GM10266 (cell line): ENCODE results near the gene RNU2-63P.
"Not testable (repeated sequence)": the region's sequence is repeated elsewhere in the genome, so short reads cannot be mapped to it uniquely, and the experiment has no call there.

Experiments used
- DNase-seq: peaks from one replicate; pipeline ENCODE4 v3.0.0; 2012; ENCODE audit errors: extremely low spot score
- CTCF ChIP-seq: IDR thresholded peaks from 2 replicates; pipeline ENCODE4 v1.5.1; 2012; ENCODE audit warnings: mild to moderate bottlenecking, low read depth; ENCODE audit not compliant: control insufficient read depth, insufficient read depth; ENCODE audit errors: missing control alignments

The RNU2-63P gene

GRCh38 chr2:88028931-88029330 lies 12.6 kb upstream of the RNU2-63P start:
- no peak for TF ChIP-seq CTCF

GRCh38 chr2:88027697-88028389 lies 11.5 kb upstream of the RNU2-63P start:
- no peak for DNase-seq
- TF ChIP-seq CTCF, result no peak

More at GRCh38 chr2:88028931-88029330, 12.6 kb upstream of the RNU2-63P start:
- DNase-seq, result no peak

GRCh38 chr2:88024509-88024908 lies 8.2 kb upstream of the RNU2-63P start:
- no peak for TF ChIP-seq CTCF
- DNase-seq, result no peak

GRCh38 chr2:88022669-88022921 lies 6.2 kb upstream of the RNU2-63P start:
- no peak for DNase-seq
- no peak for TF ChIP-seq CTCF

- TF ChIP-seq CTCF, result no peak
- DNase-seq, result no peak
Observed at GRCh38 chr2:88019985-88020384, 3.6 kb upstream of the RNU2-63P start.

- no peak for DNase-seq
- no peak for TF ChIP-seq CTCF
Observed at GRCh38 chr2:88018909-88019308, 2.6 kb upstream of the RNU2-63P start.

GRCh38 chr2:88018077-88018805 lies 1.9 kb upstream of the RNU2-63P start:
- DNase-seq, result not testable (repeated sequence)

- not testable (repeated sequence) for DNase-seq
Observed at GRCh38 chr2:88017780-88018038, 1.4 kb upstream of the RNU2-63P start.
